HepG2 (cell line): ENCODE results near the gene SHLD3. TPM values are rescaled to one million over a fixed set of nuclear protein-coding genes. Genes with fewer than 3 reads are reported as not detected.

ENCODE experiments used
- CREB3 ChIP-seq: sonication (generic); formaldehyde crosslinking; IDR thresholded peaks from 2 replicates; pipeline ENCODE4 v1.5.0; 2020; ENCODE audit warnings: missing genetic modification reagents
- DMAP1 ChIP-seq: IDR thresholded peaks from 2 replicates; pipeline ENCODE4 v1.6.1; 2016
- DPF2 ChIP-seq: sonication (generic); formaldehyde crosslinking; IDR thresholded peaks from 2 replicates; pipeline ENCODE4 v1.4.0; 2020; ENCODE audit warnings: mild to moderate bottlenecking, low read depth, missing genetic modification reagents, borderline replicate concordance
- GATA4 ChIP-seq: sonication (generic); IDR thresholded peaks from 2 replicates; pipeline ENCODE4 v1.6.1; 2016; ENCODE audit warnings: antibody characterized with exemption, low read depth, borderline replicate concordance
- HOXA9 ChIP-seq: sonication (generic); formaldehyde crosslinking; IDR thresholded peaks from 2 replicates; pipeline ENCODE4 v1.8.1; 2022; ENCODE audit warnings: missing genetic modification reagents, mild to moderate bottlenecking, moderate library complexity, borderline replicate concordance
- ISX ChIP-seq: sonication (generic); formaldehyde crosslinking; conservative IDR thresholded peaks from 2 replicates; pipeline ENCODE4 v1.5.0; 2020; ENCODE audit warnings: missing genetic modification reagents
- NONO ChIP-seq, 2 experiments: fragments of 450-650 bp in 1 of 2; sonication (generic) in 1 of 2; formaldehyde crosslinking in 1 of 2; IDR thresholded peaks in 1 of 2; conservative IDR thresholded peaks in 1 of 2; 2 replicates each; pipeline versions ENCODE4 v1.6.1 to v1.8.0; 2017 to 2022; ENCODE audit warnings: mild to moderate bottlenecking in 1 of 2, missing genetic modification reagents in 1 of 2, moderate library complexity in 1 of 2
- NR2F6 ChIP-seq, 2 experiments: IDR thresholded peaks; 2 replicates each; pipeline ENCODE4 v1.6.1; 2016; ENCODE audit warnings: antibody characterized with exemption in 1 of 2, mild to moderate bottlenecking in 1 of 2
- NR3C1 ChIP-seq: sonication (generic); formaldehyde crosslinking; IDR thresholded peaks from 2 replicates; pipeline ENCODE4 v1.4.0; 2020; ENCODE audit warnings: missing genetic modification reagents
- PHF5A ChIP-seq: IDR thresholded peaks from one replicate; pipeline ENCODE4 v1.6.1; 2018; ENCODE audit warnings: low read depth, missing genetic modification reagents; ENCODE audit not compliant: unreplicated experiment
- SKI ChIP-seq: fragments of 450-650 bp; IDR thresholded peaks from one replicate; pipeline ENCODE4 v1.6.1; 2018; ENCODE audit warnings: mild to moderate bottlenecking; ENCODE audit not compliant: partially characterized antibody
- U2AF1 ChIP-seq: fragments of 200-400 bp; formaldehyde crosslinking; optimal IDR thresholded peaks from 2 replicates; pipeline ENCODE3; 2017; ENCODE audit warnings: mild to moderate bottlenecking, low read depth, low read length
- ZBTB49 ChIP-seq: sonication (generic); formaldehyde crosslinking; IDR thresholded peaks from 2 replicates; pipeline ENCODE4 v1.4.0; 2020; ENCODE audit warnings: missing genetic modification reagents, borderline replicate concordance
- ZBTB7B ChIP-seq: sonication (generic); formaldehyde crosslinking; IDR thresholded peaks from 2 replicates; pipeline ENCODE4 v1.4.0; 2020; ENCODE audit warnings: missing genetic modification reagents
- ZNF138 ChIP-seq: sonication (generic); formaldehyde crosslinking; IDR thresholded peaks from 2 replicates; pipeline ENCODE4 v1.5.0; 2020; ENCODE audit warnings: mild to moderate bottlenecking, low read depth, missing genetic modification reagents
- ZNF550 ChIP-seq: sonication (generic); formaldehyde crosslinking; IDR thresholded peaks from 2 replicates; pipeline ENCODE4 v1.4.0; 2020; ENCODE audit warnings: mild to moderate bottlenecking, missing genetic modification reagents, borderline replicate concordance
- ZNF720 ChIP-seq: sonication (generic); formaldehyde crosslinking; IDR thresholded peaks from 2 replicates; pipeline ENCODE4 v1.4.0; 2020; ENCODE audit warnings: missing genetic modification reagents
- ZNF773 ChIP-seq: sonication (generic); formaldehyde crosslinking; IDR thresholded peaks from 2 replicates; pipeline ENCODE4 v1.4.0; 2020; ENCODE audit warnings: missing genetic modification reagents, borderline replicate concordance
- ZNF841 ChIP-seq: sonication (generic); formaldehyde crosslinking; IDR thresholded peaks from 2 replicates; pipeline ENCODE4 v1.8.1; 2023; ENCODE audit warnings: missing genetic modification reagents, borderline replicate concordance
- polyA plus RNA-seq, 8 experiments: library from polyadenylated mRNA; depleted of rRNA in 3 of 8; stranded (reverse) in 7 of 8; unstranded in 1 of 8; fragments of >200 nt; fragmentation: Illumina TruSeq in 4 of 8; extraction: Trizol in 4 of 8; gene quantifications; 2 replicates each; pipeline versions ENCODE4 v1.2.1 to v1.2.3, GENCODE V29; 2011 to 2016; ENCODE audit warnings: low read depth in 4 of 8, missing spikeins in 1 of 8, mixed read lengths in 1 of 8; ENCODE audit not compliant: insufficient read depth in 1 of 8
- total RNA-seq, 5 experiments: library from RNA; depleted of rRNA; stranded (reverse); fragments of >200 nt; fragmentation: Illumina TruSeq; extraction: Trizol; gene quantifications; 2 replicates each; pipeline ENCODE4 v1.2.3, GENCODE V29; 2016; ENCODE audit warnings: low read depth in 1 of 5
- TF ChIP-seq, protein P1 (sequence below): sonication (generic); formaldehyde crosslinking; IDR thresholded peaks from 2 replicates; pipeline ENCODE4 v1.4.0; 2020; ENCODE audit warnings: mild to moderate bottlenecking, missing genetic modification reagents, borderline replicate concordance
- TF ChIP-seq, protein P2 (sequence below): IDR thresholded peaks from 2 replicates; pipeline ENCODE4 v1.6.1; 2016; ENCODE audit warnings: low read depth, borderline replicate concordance

Gene SHLD3
- total and polyA plus RNA-seq, 2 of the 13 experiments (the other 11 are each of a cell fraction or from before 2014, with no cell fraction given), result 3.6 to 6.8 TPM

- TF ChIP-seq NR2F6 (IDR thresholded peaks at IDR 0.05) (no peak), NR2F6 (CRISPR knock-in tag; IDR thresholded peaks at IDR 0.05) (no peak), ZNF841 (CRISPR knock-in tag) (no peak), ISX (CRISPR knock-in tag) (no peak), DPF2 (CRISPR knock-in tag) (no peak), ZNF720 (CRISPR knock-in tag) (no peak), ZNF773 (no peak), SKI (peak; percentile 17), NONO (IDR thresholded peaks at IDR 0.05) (no peak), NONO (CRISPR knock-in tag; conservative IDR thresholded peaks at IDR 0.05) (no peak; the same call in 1 of the 2 replicates), GATA4 (no peak), PHF5A (no peak), HOXA9 (no peak), DMAP1 (no peak; the same call in 1 of the 2 replicates), ZBTB49 (CRISPR knock-in tag) (no peak), ZNF138 (no peak), U2AF1 (no peak), ZNF550 (no peak), ZBTB7B (CRISPR knock-in tag) (no peak), NR3C1 (CRISPR knock-in tag) (no peak), CREB3 (0 out of 2 replicates have a peak, but pooled peaks have one; percentile 1)
- TF ChIP-seq, protein P1, sequence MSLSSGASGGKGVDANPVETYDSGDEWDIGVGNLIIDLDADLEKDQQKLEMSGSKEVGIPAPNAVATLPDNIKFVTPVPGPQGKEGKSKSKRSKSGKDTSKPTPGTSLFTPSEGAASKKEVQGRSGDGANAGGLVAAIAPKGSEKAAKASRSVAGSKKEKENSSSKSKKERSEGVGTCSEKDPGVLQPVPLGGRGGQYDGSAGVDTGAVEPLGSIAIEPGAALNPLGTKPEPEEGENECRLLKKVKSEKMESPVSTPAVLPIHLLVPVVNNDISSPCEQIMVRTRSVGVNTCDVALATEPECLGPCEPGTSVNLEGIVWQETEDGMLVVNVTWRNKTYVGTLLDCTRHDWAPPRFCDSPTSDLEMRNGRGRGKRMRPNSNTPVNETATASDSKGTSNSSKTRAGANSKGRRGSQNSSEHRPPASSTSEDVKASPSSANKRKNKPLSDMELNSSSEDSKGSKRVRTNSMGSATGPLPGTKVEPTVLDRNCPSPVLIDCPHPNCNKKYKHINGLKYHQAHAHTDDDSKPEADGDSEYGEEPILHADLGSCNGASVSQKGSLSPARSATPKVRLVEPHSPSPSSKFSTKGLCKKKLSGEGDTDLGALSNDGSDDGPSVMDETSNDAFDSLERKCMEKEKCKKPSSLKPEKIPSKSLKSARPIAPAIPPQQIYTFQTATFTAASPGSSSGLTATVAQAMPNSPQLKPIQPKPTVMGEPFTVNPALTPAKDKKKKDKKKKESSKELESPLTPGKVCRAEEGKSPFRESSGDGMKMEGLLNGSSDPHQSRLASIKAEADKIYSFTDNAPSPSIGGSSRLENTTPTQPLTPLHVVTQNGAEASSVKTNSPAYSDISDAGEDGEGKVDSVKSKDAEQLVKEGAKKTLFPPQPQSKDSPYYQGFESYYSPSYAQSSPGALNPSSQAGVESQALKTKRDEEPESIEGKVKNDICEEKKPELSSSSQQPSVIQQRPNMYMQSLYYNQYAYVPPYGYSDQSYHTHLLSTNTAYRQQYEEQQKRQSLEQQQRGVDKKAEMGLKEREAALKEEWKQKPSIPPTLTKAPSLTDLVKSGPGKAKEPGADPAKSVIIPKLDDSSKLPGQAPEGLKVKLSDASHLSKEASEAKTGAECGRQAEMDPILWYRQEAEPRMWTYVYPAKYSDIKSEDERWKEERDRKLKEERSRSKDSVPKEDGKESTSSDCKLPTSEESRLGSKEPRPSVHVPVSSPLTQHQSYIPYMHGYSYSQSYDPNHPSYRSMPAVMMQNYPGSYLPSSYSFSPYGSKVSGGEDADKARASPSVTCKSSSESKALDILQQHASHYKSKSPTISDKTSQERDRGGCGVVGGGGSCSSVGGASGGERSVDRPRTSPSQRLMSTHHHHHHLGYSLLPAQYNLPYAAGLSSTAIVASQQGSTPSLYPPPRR (CRISPR knock-in tag), result no peak
- TF ChIP-seq, protein P2, sequence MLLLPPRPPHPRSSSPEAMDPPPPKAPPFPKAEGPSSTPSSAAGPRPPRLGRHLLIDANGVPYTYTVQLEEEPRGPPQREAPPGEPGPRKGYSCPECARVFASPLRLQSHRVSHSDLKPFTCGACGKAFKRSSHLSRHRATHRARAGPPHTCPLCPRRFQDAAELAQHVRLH (CRISPR knock-in tag), result no peak
These were observed 729 bp upstream of the SHLD3 start, which contains the start of gene TRIM23 (continued) for GRCh38 chr5:65624025-65624570.
